Colon (tissue), 2 donors: ENCODE measurements around the gene COL23A1.

Source experiments
- FAIRE-seq: peaks from 2 replicates; lab custom pipeline; 2012; peaks lifted over from hg19 to GRCh38; lab: Jason Lieb, UNC
- donor health status: control.
- donor health status: control.

Gene COL23A1

GRCh38 chr5:178588769-178589168 is 1.4 kb downstream of the COL23A1 start:
- FAIRE-seq = no peak

GRCh38 chr5:178587763-178588611 is 2.2 kb downstream of the COL23A1 start:
- no peak for FAIRE-seq

GRCh38 chr5:178586396-178586795 is 3.8 kb downstream of the COL23A1 start:
- FAIRE-seq = no peak

- FAIRE-seq = peak; percentile 99
These were observed 4.8 kb downstream of the COL23A1 start for GRCh38 chr5:178585421-178585820.

- FAIRE-seq = no peak
These were observed 6.9 kb downstream of the COL23A1 start for GRCh38 chr5:178583279-178583678.

GRCh38 chr5:178582291-178582690 is 7.9 kb downstream of the COL23A1 start:
- FAIRE-seq = no peak

GRCh38 chr5:178581621-178582020 is 8.6 kb downstream of the COL23A1 start:
- no peak for FAIRE-seq

- no peak for FAIRE-seq
These were observed 9.8 kb downstream of the COL23A1 start for GRCh38 chr5:178580271-178580955.

- FAIRE-seq = no peak
These were observed 12.2 kb downstream of the COL23A1 start for GRCh38 chr5:178577944-178578343.

GRCh38 chr5:178577376-178577839 is 12.8 kb downstream of the COL23A1 start:
- no peak for FAIRE-seq

- FAIRE-seq = no peak
These were observed 13.4 kb downstream of the COL23A1 start for GRCh38 chr5:178576591-178577351.

- FAIRE-seq = no peak
These were observed 17.0 kb downstream of the COL23A1 start for GRCh38 chr5:178573216-178573615.

GRCh38 chr5:178572617-178573016 is 17.6 kb downstream of the COL23A1 start:
- FAIRE-seq = no peak

GRCh38 chr5:178569485-178569884 is 20.7 kb downstream of the COL23A1 start:
- no peak for FAIRE-seq

- no peak for FAIRE-seq
These were observed 25.2 kb downstream of the COL23A1 start for GRCh38 chr5:178564811-178565550.

GRCh38 chr5:178564397-178564796 is 25.8 kb downstream of the COL23A1 start:
- FAIRE-seq = no peak

- FAIRE-seq = no peak
These were observed 26.6 kb downstream of the COL23A1 start for GRCh38 chr5:178563621-178564020.

GRCh38 chr5:178561746-178562264 is 28.4 kb downstream of the COL23A1 start:
- no peak for FAIRE-seq

- FAIRE-seq = no peak
These were observed 29.3 kb downstream of the COL23A1 start for GRCh38 chr5:178560911-178561310.

- no peak for FAIRE-seq
These were observed 32.8 kb downstream of the COL23A1 start for GRCh38 chr5:178557416-178557815.

GRCh38 chr5:178555771-178556211 is 34.4 kb downstream of the COL23A1 start:
- FAIRE-seq = no peak

- no peak for FAIRE-seq
These were observed 35.2 kb downstream of the COL23A1 start for GRCh38 chr5:178555005-178555404.
